Activated T-cell treated with anti-CD3 and anti-CD28 coated beads for 1 hour (primary cell): Measurements from ENCODE around the gene TMEM114.

Experiments used
- DNase-seq: peaks from one replicate; pipeline ENCODE4 v3.0.0-alpha.2; 2020; ENCODE audit warnings: low read depth

TMEM114 gene

DNA sequence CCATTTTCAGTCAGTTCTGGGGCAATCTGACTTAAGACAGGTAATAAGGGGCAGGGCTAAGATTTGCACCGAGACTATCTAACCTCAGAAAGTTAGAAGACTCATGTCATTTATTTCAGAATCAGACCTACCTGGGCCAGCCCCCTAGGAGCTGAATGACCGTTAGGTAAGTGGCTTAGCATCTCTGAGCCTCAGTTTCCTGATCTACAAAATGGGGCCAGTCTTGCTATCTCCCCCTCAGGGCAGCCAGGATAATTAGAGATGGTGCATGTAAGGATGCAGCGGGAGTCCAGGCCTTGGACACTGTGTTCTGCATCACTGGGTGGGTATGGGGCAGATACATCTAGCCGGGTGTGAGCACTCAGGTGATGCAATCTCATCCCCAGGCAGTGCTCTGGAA lies 20.8 kb upstream of the TMEM114 start:
- DNase-seq = no peak

GRCh38 chr16:8607214-8607613 lies 16.9 kb upstream of the TMEM114 start:
- no peak for DNase-seq

DNA sequence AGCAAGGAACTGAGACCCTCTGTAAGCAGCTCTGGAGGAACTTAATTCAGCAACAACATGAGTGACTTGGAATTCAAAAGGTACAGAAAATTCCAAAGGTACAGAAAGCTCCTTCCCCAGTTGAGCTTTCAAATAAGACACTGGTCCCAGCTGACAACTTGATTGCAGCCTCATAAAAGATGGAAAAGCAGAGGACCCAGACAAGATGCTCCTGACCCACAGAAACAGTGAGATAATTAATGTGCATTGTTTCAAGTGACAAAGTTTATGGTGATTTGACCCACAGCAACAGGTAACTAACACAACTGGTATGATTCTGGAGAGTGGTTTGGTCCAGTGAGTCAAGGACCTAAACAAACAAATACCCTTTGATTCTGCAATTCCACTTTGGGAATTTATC lies 15.2 kb upstream of the TMEM114 start:
- no peak for DNase-seq

GRCh38 chr16:8600144-8600775 lies 9.9 kb upstream of the TMEM114 start:
- DNase-seq = no peak

DNA sequence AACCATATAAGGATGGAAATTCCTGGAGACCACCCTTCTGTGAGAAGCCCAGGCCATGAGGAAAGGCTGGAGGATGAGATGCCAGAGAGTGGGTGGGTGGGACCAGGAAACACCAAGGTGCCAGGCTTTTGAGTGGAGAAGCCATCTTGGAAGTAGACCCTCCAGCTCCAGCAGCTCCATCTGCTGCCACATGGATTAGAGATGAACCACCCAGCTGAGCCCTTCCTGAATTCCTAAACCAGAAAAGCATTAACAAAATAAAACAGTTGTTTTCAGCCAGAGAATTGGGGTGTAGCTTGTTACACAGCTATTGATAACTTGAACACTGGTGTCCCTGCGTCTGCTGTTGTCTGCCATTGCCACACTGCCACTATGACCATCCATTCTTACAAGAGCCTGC lies 6.3 kb upstream of the TMEM114 start:
- no peak for DNase-seq

GRCh38 chr16:8595783-8596182 lies 5.5 kb upstream of the TMEM114 start:
- DNase-seq = no peak

DNA sequence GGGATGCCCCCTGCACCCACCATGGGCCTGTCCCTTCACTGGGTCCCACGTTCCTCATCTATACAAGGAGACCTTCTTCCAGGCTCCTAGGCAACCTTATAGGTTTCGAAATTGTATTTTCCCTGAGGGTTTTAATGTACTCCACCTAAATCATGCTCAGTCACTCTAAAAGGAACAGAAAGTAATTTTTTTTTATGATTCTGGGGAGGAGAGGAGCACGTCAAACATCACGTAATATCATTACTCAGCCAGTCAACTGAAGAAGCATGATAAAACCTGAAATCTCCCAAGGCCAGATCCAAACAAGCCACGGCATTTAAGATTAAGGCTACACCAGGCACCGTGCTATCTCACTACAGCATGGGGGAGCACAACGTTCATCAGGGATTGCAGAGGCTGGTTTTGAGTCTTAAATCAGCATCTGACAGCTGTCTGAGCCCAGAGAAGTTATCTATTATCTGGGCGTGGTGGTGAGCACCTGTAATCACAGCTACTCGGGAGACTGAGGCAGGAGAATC lies 3.9 kb upstream of the TMEM114 start:
- no peak for DNase-seq

DNA sequence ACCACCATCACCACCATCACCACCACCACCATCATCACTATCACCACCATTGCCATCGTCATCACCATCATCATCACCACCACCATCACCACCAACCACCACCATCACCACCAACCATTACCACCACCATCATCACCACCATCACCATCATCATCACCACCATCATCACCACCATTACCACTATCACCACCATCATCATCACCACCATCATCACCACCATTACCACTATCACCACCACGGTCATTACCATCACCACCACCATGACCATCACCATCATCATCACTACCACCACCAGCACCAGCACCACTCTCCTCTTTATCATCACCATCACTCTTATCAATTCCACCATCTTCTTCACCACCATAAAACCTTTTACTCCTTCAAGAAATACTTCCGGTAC lies 1.1 kb upstream of the TMEM114 start:
- no peak for DNase-seq

DNA sequence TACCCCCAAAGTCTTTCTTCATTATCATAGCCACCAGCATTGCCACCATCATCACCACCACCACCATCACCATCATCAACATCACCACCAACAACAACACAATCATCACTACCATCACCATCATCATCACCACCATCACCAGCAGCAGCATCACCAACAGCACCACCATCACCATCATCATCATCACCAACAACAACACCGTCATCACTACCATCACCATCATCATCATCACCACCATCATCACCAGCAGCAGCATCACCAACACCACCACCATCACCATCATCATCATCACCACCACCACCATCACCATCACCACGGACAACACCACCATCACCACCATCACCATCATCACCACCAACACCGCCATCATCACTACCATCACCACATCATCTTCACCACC lies 500 bp upstream of the TMEM114 start:
- no peak for DNase-seq

GRCh38 chr16:8589057-8589899 lies 1.0 kb downstream of the TMEM114 start:
- DNase-seq = no peak

DNA sequence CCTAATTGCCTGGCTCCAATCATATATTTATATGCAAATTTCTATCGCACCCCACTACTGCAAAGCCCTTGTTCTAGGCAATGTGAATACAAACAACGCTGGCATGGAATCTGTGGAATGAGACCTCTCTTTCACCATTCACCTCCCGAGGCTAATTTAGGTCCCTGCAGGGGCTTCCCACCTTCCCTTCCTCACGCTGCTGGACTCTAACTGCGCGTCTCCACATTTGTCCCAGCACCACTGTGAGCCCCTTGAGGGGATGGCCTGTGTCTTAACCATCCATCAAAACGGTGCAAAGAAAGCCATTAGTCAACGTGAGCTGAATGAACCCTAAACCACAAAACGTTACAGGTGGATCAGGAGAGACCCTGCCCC lies 1.6 kb downstream of the TMEM114 start:
- no peak for DNase-seq

GRCh38 chr16:8587065-8587464 lies 3.2 kb downstream of the TMEM114 start:
- DNase-seq = no peak

DNA sequence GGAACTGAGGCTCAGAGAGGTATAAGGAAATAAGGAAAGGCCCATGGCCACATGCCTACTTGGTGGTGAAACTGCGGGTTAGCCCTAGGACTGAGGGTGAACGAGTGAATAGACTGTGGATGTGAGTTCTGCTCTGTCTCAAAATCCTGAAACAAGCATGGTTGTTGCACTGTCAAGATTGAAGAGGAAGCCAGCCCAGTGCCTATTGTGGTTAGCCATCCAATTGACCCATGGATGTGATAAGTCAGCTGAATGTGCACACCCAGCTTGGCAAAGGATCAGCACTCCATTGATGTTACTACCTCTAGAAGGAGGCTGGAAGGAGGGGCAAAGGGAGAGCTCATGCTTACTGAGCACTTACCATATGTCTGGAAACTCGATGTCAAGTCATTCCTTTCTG lies 4.5 kb downstream of the TMEM114 start:
- no peak for DNase-seq

- DNase-seq = no peak
These were observed 5.3 kb downstream of the TMEM114 start for GRCh38 chr16:8585041-8585440.

- DNase-seq = no peak
These were observed 6.6 kb downstream of the TMEM114 start for GRCh38 chr16:8583732-8584131.

GRCh38 chr16:8583199-8583598 lies 7.1 kb downstream of the TMEM114 start:
- DNase-seq = no peak

GRCh38 chr16:8581831-8582580 lies 8.3 kb downstream of the TMEM114 start:
- DNase-seq = no peak

DNA sequence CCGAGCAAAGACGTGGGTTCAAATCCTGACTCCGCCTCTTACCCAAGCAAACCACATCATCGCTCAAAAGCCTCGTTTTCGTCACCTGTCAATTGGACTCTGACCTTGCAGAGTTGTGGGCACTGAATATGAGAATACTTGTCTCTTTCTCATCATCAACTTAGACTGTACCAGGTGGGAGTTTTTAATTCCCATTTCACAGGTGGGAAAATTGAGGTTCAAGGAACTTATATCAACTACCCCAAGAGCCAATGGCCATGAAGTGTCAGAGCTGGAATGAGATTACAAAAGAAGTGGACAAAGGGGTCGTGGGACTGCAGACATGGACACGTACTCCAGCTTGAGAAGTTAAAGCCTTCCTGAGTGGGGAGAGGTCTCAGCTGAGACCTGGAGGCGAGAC lies 10.8 kb downstream of the TMEM114 start:
- no peak for DNase-seq

DNA sequence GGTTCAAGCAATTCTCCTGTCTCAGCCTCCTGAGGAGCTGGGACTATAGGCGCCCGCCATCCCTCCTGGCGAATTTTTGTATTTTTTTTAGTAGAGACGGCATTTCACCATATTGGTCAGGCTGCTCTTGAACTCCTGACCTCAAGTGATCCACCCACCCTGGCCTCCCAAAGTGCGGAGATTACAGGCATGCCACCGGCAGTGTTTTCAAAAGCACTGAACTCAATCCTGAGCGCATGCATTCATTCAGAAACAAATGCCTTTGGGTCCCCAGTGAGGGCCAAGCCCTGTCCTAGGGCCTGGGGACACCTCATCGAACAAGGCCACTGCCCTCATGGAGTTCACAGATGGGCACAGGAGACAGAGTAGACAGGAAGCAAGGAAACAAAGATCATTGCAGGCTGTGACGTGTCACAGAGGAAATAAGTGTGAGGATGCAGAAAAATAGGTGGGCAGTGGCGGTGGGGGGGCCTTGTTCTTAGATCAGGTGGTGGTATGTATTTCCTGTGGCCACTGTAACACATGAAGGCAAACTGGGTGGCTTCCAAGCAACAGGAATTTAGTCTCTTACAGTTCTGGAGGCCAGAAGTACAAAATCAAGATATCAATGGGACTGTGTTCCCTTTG lies 12.5 kb downstream of the TMEM114 start:
- DNase-seq = no peak

GRCh38 chr16:8576141-8577004 lies 13.9 kb downstream of the TMEM114 start:
- no peak for DNase-seq

DNA sequence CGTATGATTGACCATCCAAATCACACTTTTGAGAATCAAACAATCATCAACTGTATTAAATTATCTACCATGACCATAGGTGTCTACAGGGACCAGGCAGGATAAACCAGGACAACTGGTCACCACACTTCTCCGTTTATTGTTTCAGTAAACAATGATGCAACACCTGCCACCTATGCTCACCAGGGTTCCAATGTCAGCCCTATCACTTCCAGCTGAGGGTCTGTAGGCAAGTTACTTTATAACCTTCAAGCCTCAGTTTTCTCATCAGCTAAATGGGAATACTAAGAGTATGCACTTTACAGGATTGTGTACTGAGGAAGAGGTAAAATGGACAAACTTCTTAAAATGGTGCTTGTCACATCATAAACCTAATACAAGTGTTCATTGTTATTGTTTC lies 14.9 kb downstream of the TMEM114 start:
- DNase-seq = no peak
